Heart right ventricle (tissue), 16 donors: Measurements from ENCODE around the gene ZMYND15. TPM values are rescaled to one million over a fixed set of nuclear protein-coding genes. Genes with fewer than 3 reads are reported as not detected.

ENCODE experiments used
- ATAC-seq, 8 donors: fragments of 200-7000 bp; cut with Tn5 transposase; one replicate each; pipeline ENCODE4 v1.9.1; 2020; ENCODE audit warnings: mild to moderate bottlenecking in 8 of 8, moderate library complexity in 8 of 8, moderate number of reproducible peaks in 1 of 8
- DNase-seq, 2 donors: peaks; one replicate each; pipeline ENCODE4 v3.0.0-alpha.2; 2020
- H3K27ac ChIP-seq, 10 donors: fragments of 200-600 bp; sonication (generic) in 2 of 10; one replicate each; pipeline versions ENCODE4 v1.5.0 to v1.8.0; 2020 to 2022; ENCODE audit warnings: mild to moderate bottlenecking in 3 of 10
- H3K27me3 ChIP-seq, 7 donors: fragments of 200-600 bp; one replicate each; pipeline ENCODE4 v1.8.0; 2021 to 2022; ENCODE audit warnings: mild to moderate bottlenecking in 2 of 7
- H3K36me3 ChIP-seq, 9 donors: fragments of 200-600 bp; sonication (generic) in 1 of 9; one replicate each; pipeline versions ENCODE4 v1.5.0 to v1.8.0; 2020 to 2022; ENCODE audit warnings: mild to moderate bottlenecking in 2 of 9
- H3K4me1 ChIP-seq, 9 donors: fragments of 200-600 bp; sonication (generic) in 1 of 9; one replicate each; pipeline versions ENCODE4 v1.5.0 to v1.8.0; 2020 to 2022; ENCODE audit warnings: mild to moderate bottlenecking in 4 of 9
- H3K4me3 ChIP-seq, 10 donors: fragments of 200-600 bp; sonication (generic) in 2 of 10; one replicate each; pipeline versions ENCODE4 v1.5.0 to v1.8.0; 2020 to 2022; ENCODE audit warnings: mild to moderate bottlenecking in 7 of 10, moderate library complexity in 2 of 10
- H3K9me3 ChIP-seq, 11 donors: fragments of 200-600 bp in 10 of 11; sonication (generic) in 2 of 11; one replicate each; pipeline versions ENCODE4 v1.5.0 to v1.8.0; 2013 to 2022; ENCODE audit warnings: mild to moderate bottlenecking in 2 of 11, control low read depth in 1 of 11, moderate library complexity in 1 of 11
- CTCF ChIP-seq, 9 donors: fragments of 200-600 bp; sonication (generic) in 2 of 9; IDR thresholded peaks; one replicate each; pipeline versions ENCODE4 v1.5.0 to v1.8.0; 2021 to 2022; ENCODE audit warnings: antibody characterized with exemption in 9 of 9, mild to moderate bottlenecking in 5 of 9, moderate library complexity in 1 of 9
- WGBS, 2 donors: extraction: QIAGEN DNeasy Blood & Tissue Kit; methylation state at CpG; one replicate each; pipeline ENCODE4 v1.1.7; 2013; ENCODE audit warnings: inconsistent platforms in 1 of 2; 5-methylcytosine and 5-hydroxymethylcytosine counted together
- intact Hi-C, 10 donors: fragments of 100-400 bp; cut with DNase I; formaldehyde crosslinking; loops; one replicate each; pipeline versions ENCODE4 v1.11.1 to v1.14.2; 2022
- polyA plus RNA-seq, 2 donors: library from polyadenylated mRNA; stranded (reverse); fragments of 200-250 nt; gene quantifications; one replicate each; pipeline ENCODE4 v1.2.3, GENCODE V29; 2013
- total RNA-seq, 10 donors: library from RNA; stranded (reverse); fragmentation: NEBNext Ultra II Directional in 3 of 10; extraction: Animal tissue kit (Norgen Biotek cat#: 25700) in 3 of 10; gene quantifications; one replicate each; pipeline versions ENCODE4 v1.2.1 to v1.2.4, GENCODE V29; 2021 to 2023
- donor health status: Arrhythmogenic right ventricular cardiomyopathy.
- donor health status: ischemic (EF 13 %, LVEDD 7.1; RV severe dilation, severe dysfunction).
- donor health status: healthy with polysubstance abuse.
- donor health status: DM: no; HTN: yes; CAD: no.
- donor health status: DM: no; HTN: no; CAD: no.
- donor health status: ischemic (EF 25% LVEDD 6.9; RV normal size, moderate dysfunction).
- donor health status: ischemic (EF 25% LVEDD 5.7; RV mildly dilated, moderate dysfunction).
- donor health status: healthy.
- donor health status: DM: yes; HTN: yes; CAD: no.
- donor health status: Ischemic cardiomyopathy.
- donor health status: ischemic (EF 35%, LVEDD 5.7; RV mildly dilated, moderate dysfunction).
- donor health status: nonischemic (EF 11% LVEDD 7.7; RV severe dilation, severe dysfunction).
- donor health status: DM: yes; HTN: yes; CAD: no.
- donor health status: PGD.
- donor health status: ischemic (EF 29% LVEDD 5.4; RV normal size, mild dysfunction).
- donor health status: nonischemic (EF 23%, LVEDD 6.1; RV moderate dilation, normal function).

ZMYND15 gene
- total and polyA plus RNA-seq, 12 donors, result 0.15 to 2.1 (median 0.32) TPM; not detected in 1

- peak; percentile 93 to 97 (median 95) for ATAC-seq
- no peaks in the 10 kb centered on the region for H3K9me3 ChIP-seq
- no peaks in the 10 kb centered on the region for H3K36me3 ChIP-seq
- TF ChIP-seq CTCF (IDR thresholded peaks at IDR 0.05), result peak; percentile 59 to 87 (median 81)
- H3K4me3 ChIP-seq, result peak overlapping the region; percentile 19 to 91 (median 74)
- peak overlapping the region; percentile 92 to 99 (median 97) for H3K27ac ChIP-seq
- WGBS, 2 donors, result 0% methylated on average over 76 to 91 of the region's 91 CpGs
- H3K27me3 ChIP-seq, result peaks cover 0 to 39% (median 8%) of the 10 kb centered on the region in 7 donors
- intact Hi-C loops, result loop anchor here (2.0 to 10.0 kb wide), 9 partner anchors 43 to 112 kb away; partner anchors contain the start of genes MED11 (in 8 of the 10), ARRB2 (in 2 of the 10), CXCL16 (in 2 of the 10) and ZMYND15 (in 2 of the 10)
- peaks cover 16 to 46% (median 42%) of the 10 kb centered on the region in 9 donors for H3K4me1 ChIP-seq
- peak; percentile 85 to 87 for DNase-seq
Measured at GRCh38 chr17:4789951-4790704, 50.5 kb downstream of the ZMYND15 start.

- no peaks in the 10 kb centered on the region for H3K36me3 ChIP-seq
- no peak for TF ChIP-seq CTCF (IDR thresholded peaks at IDR 0.05)
- H3K4me3 ChIP-seq, result peak overlapping the region; percentile 19 to 91 (median 74)
- peak overlapping the region; percentile 92 to 99 (median 97) for H3K27ac ChIP-seq
- H3K9me3 ChIP-seq, result no peaks in the 10 kb centered on the region
- ATAC-seq (no peak), DNase-seq (no peak)
- intact Hi-C loops, result loop anchor here in 2 of 10 donors (2.0 to 5.0 kb wide), 2 partner anchors 42 to 58 kb away; partner anchors contain the start of genes MED11 (in 2 of the 2) and MINK1 (in 1 of the 2)
- peaks cover 13 to 46% (median 37%) of the 10 kb centered on the region in 9 donors for H3K4me1 ChIP-seq
- WGBS, 2 donors, result 34 to 59% methylated on average over 7 of the region's 7 CpGs
- peaks cover 0 to 33% (median 2%) of the 10 kb centered on the region in 7 donors for H3K27me3 ChIP-seq
Measured at GRCh38 chr17:4790705-4791088, 51.1 kb downstream of the ZMYND15 start.

- H3K4me3 ChIP-seq, result peak overlapping the region in 3 of 10 donors; percentile 68 to 85 (median 73)
- H3K9me3 ChIP-seq, result no peaks in the 10 kb centered on the region
- ATAC-seq (no peak), DNase-seq (no peak)
- H3K27me3 ChIP-seq, result no peaks in the 10 kb centered on the region
- no peak for TF ChIP-seq CTCF (IDR thresholded peaks at IDR 0.05)
- peaks cover 0 to 29% (median 14%) of the 10 kb centered on the region in 9 donors for H3K36me3 ChIP-seq
- peaks cover 0 to 22% (median 10%) of the 10 kb centered on the region in 9 donors for H3K4me1 ChIP-seq
- peak overlapping the region in 7 of 10 donors; percentile 59 to 92 (median 82) for H3K27ac ChIP-seq
- 92 to 100% methylated on average over 1 of the region's 1 CpG for whole genome bisulfite sequencing, 2 donors
- intact Hi-C loops, result loop anchor here in 3 of 10 donors (5.0 kb wide), 1 partner anchor 42 kb away; no protein-coding TSS in a partner anchor
Measured at GRCh38 chr17:4795168-4795567, 55.5 kb downstream of the ZMYND15 start.

Other genes with a start within 250 kb of the ZMYND15 start
- gene SPNS2, start 241.0 kb upstream of the ZMYND15 start, total RNA-seq, result 10 to 100 TPM in 4 of 10 donors, 1 to 10 TPM in 6; 4.5 to 19.9 (median 8.9) TPM
- gene SPNS2, start 241.0 kb upstream of the ZMYND15 start, polyA plus RNA-seq, result 10 to 100 TPM; 22.0 to 27.7 TPM
- gene MYBBP1A, start 184.4 kb upstream of the ZMYND15 start, total RNA-seq, result 10 to 100 TPM; 18.7 to 30.3 (median 21.7) TPM
- 10 to 100 TPM; 25.4 to 25.7 TPM for gene MYBBP1A, start 184.4 kb upstream of the ZMYND15 start, polyA plus RNA-seq
- gene GGT6, start 179.3 kb upstream of the ZMYND15 start, total RNA-seq, result under 1 TPM in 4 of 10 donors, not detected in 6; 0.08 to 0.19 (median 0.12) TPM
- under 1 TPM; 0.03 to 0.15 TPM for gene GGT6, start 179.3 kb upstream of the ZMYND15 start, polyA plus RNA-seq
- gene SMTNL2, start 155.3 kb upstream of the ZMYND15 start, total RNA-seq, result 10 to 100 TPM in 9 of 10 donors, 1 to 10 TPM in 1; 7.8 to 84.1 (median 23.4) TPM
- 10 to 100 TPM in 1 of 2 donors, 1 to 10 TPM in 1; 2.7 to 11.8 TPM for gene SMTNL2, start 155.3 kb upstream of the ZMYND15 start, polyA plus RNA-seq
- gene ALOX15, start 98.2 kb upstream of the ZMYND15 start, total RNA-seq, result 1 to 10 TPM in 1 of 10 donors, under 1 TPM in 6, not detected in 3; 0.11 to 1.3 (median 0.16) TPM
- not detected for gene ALOX15, start 98.2 kb upstream of the ZMYND15 start, polyA plus RNA-seq
- 10 to 100 TPM; 28.6 to 41.9 (median 35.2) TPM for gene PELP1, start 35.7 kb upstream of the ZMYND15 start, total RNA-seq
- 10 to 100 TPM; 14.4 to 29.3 TPM for gene PELP1, start 35.7 kb upstream of the ZMYND15 start, polyA plus RNA-seq
- gene ARRB2, start 29.2 kb upstream of the ZMYND15 start, total RNA-seq, result 10 to 100 TPM; 10.8 to 53.5 (median 17.2) TPM
- 10 to 100 TPM; 13.4 to 33.4 TPM for gene ARRB2, start 29.2 kb upstream of the ZMYND15 start, polyA plus RNA-seq
- 10 to 100 TPM; 11.9 to 21.7 (median 17.5) TPM for gene MED11, start 8.4 kb upstream of the ZMYND15 start, total RNA-seq
- gene MED11, start 8.4 kb upstream of the ZMYND15 start, polyA plus RNA-seq, result 10 to 100 TPM; 23.9 to 57.1 TPM
- gene CXCL16, start 95 bp downstream of the ZMYND15 start, total RNA-seq, result 10 to 100 TPM in 1 of 10 donors, 1 to 10 TPM in 9; 2.8 to 29.6 (median 4.2) TPM
- gene CXCL16, start 95 bp downstream of the ZMYND15 start, polyA plus RNA-seq, result 1 to 10 TPM; 1.5 to 3.3 TPM
- gene TM4SF5, start 32.1 kb downstream of the ZMYND15 start, total RNA-seq, result not detected
- not detected for gene TM4SF5, start 32.1 kb downstream of the ZMYND15 start, polyA plus RNA-seq
- 1 to 10 TPM in 1 of 10 donors, under 1 TPM in 7, not detected in 2; 0.38 to 2.1 (median 0.59) TPM for gene VMO1, start 46.5 kb downstream of the ZMYND15 start, total RNA-seq
- 1 to 10 TPM; 1.2 to 1.8 TPM for gene VMO1, start 46.5 kb downstream of the ZMYND15 start, polyA plus RNA-seq
- gene GLTPD2, start 49.1 kb downstream of the ZMYND15 start, total RNA-seq, result under 1 TPM in 1 of 10 donors, not detected in 9; 0.25 TPM
- not detected for gene GLTPD2, start 49.1 kb downstream of the ZMYND15 start, polyA plus RNA-seq
- gene PSMB6, start 56.3 kb downstream of the ZMYND15 start, total RNA-seq, result 100 to 1,000 TPM; 160 to 221 (median 176) TPM
- gene PSMB6, start 56.3 kb downstream of the ZMYND15 start, polyA plus RNA-seq, result 100 to 1,000 TPM; 151 to 386 TPM
- 10 to 100 TPM in 6 of 10 donors, 1 to 10 TPM in 4; 6.4 to 18.6 (median 10.4) TPM for gene PLD2, start 67.3 kb downstream of the ZMYND15 start, total RNA-seq
- gene PLD2, start 67.3 kb downstream of the ZMYND15 start, polyA plus RNA-seq, result 10 to 100 TPM in 1 of 2 donors, 1 to 10 TPM in 1; 5.6 to 20.7 TPM
- 10 to 100 TPM; 26.4 to 54.1 (median 33.5) TPM for gene MINK1, start 93.5 kb downstream of the ZMYND15 start, total RNA-seq
- gene MINK1, start 93.5 kb downstream of the ZMYND15 start, polyA plus RNA-seq, result 10 to 100 TPM; 17.3 to 52.3 TPM
- under 1 TPM in 9 of 10 donors, not detected in 1; 0.28 to 0.86 (median 0.39) TPM for gene C17orf107, start 159.7 kb downstream of the ZMYND15 start, total RNA-seq
- under 1 TPM; 0.44 to 0.57 TPM for gene C17orf107, start 159.7 kb downstream of the ZMYND15 start, polyA plus RNA-seq
- 1 to 10 TPM in 3 of 10 donors, under 1 TPM in 7; 0.19 to 1.6 (median 0.53) TPM for gene CHRNE, start 163.3 kb downstream of the ZMYND15 start, total RNA-seq
- under 1 TPM; 0.44 to 0.71 TPM for gene CHRNE, start 163.3 kb downstream of the ZMYND15 start, polyA plus RNA-seq
- gene GP1BA, start 192.4 kb downstream of the ZMYND15 start, total RNA-seq, result under 1 TPM in 5 of 10 donors, not detected in 5; 0.15 to 0.53 (median 0.39) TPM
- under 1 TPM; 0.04 to 0.15 TPM for gene GP1BA, start 192.4 kb downstream of the ZMYND15 start, polyA plus RNA-seq
- gene SLC25A11, start 200.2 kb downstream of the ZMYND15 start, total RNA-seq, result 100 to 1,000 TPM; 181 to 312 (median 242) TPM
- 100 to 1,000 TPM; 126 to 127 TPM for gene SLC25A11, start 200.2 kb downstream of the ZMYND15 start, polyA plus RNA-seq
- 100 to 1,000 TPM in 1 of 10 donors, 10 to 100 TPM in 9; 65.0 to 104 (median 80.9) TPM for gene RNF167, start 200.4 kb downstream of the ZMYND15 start, total RNA-seq
- 100 to 1,000 TPM; 132 to 202 TPM for gene RNF167, start 200.4 kb downstream of the ZMYND15 start, polyA plus RNA-seq
- gene PFN1, start 208.7 kb downstream of the ZMYND15 start, total RNA-seq, result 100 to 1,000 TPM; 144 to 376 (median 160) TPM
- 100 to 1,000 TPM; 170 to 830 TPM for gene PFN1, start 208.7 kb downstream of the ZMYND15 start, polyA plus RNA-seq
- 1,000 to 10,000 TPM in 2 of 10 donors, 100 to 1,000 TPM in 8; 609 to 1,418 (median 746) TPM for gene ENO3, start 211.3 kb downstream of the ZMYND15 start, total RNA-seq
- gene ENO3, start 211.3 kb downstream of the ZMYND15 start, polyA plus RNA-seq, result 1,000 to 10,000 TPM in 1 of 2 donors, 100 to 1,000 TPM in 1; 143 to 1,668 TPM
- gene SPAG7, start 228.0 kb downstream of the ZMYND15 start, total RNA-seq, result 100 to 1,000 TPM in 9 of 10 donors, 10 to 100 TPM in 1; 95.5 to 189 (median 135) TPM
- 100 to 1,000 TPM; 134 to 157 TPM for gene SPAG7, start 228.0 kb downstream of the ZMYND15 start, polyA plus RNA-seq
- gene CAMTA2, start 247.8 kb downstream of the ZMYND15 start, total RNA-seq, result 10 to 100 TPM; 26.0 to 42.0 (median 33.7) TPM
- gene CAMTA2, start 247.8 kb downstream of the ZMYND15 start, polyA plus RNA-seq, result 10 to 100 TPM; 43.1 to 74.3 TPM